B cell (primary cell): ENCODE measurements around the gene ITSN1.

ENCODE experiments used
- EZH2 ChIP-seq: IDR thresholded peaks from 2 replicates; pipeline ENCODE4 v1.6.1; 2012; ENCODE audit warnings: borderline replicate concordance, low read depth, mild to moderate bottlenecking, moderate library complexity, low read length; ENCODE audit not compliant: insufficient read depth, poor library complexity, severe bottlenecking
- TF ChIP-seq, protein P1 (sequence below): fragments of 200-600 bp; IDR thresholded peaks from one replicate; pipeline ENCODE4 v1.8.0; 2022; ENCODE audit warnings: antibody characterized with exemption, mild to moderate bottlenecking

GRCh38 chr21:33908760-33909159, 266.5 kb downstream of the ITSN1 start:
- TF ChIP-seq, protein P1, sequence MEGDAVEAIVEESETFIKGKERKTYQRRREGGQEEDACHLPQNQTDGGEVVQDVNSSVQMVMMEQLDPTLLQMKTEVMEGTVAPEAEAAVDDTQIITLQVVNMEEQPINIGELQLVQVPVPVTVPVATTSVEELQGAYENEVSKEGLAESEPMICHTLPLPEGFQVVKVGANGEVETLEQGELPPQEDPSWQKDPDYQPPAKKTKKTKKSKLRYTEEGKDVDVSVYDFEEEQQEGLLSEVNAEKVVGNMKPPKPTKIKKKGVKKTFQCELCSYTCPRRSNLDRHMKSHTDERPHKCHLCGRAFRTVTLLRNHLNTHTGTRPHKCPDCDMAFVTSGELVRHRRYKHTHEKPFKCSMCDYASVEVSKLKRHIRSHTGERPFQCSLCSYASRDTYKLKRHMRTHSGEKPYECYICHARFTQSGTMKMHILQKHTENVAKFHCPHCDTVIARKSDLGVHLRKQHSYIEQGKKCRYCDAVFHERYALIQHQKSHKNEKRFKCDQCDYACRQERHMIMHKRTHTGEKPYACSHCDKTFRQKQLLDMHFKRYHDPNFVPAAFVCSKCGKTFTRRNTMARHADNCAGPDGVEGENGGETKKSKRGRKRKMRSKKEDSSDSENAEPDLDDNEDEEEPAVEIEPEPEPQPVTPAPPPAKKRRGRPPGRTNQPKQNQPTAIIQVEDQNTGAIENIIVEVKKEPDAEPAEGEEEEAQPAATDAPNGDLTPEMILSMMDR: no peak
- no peak for TF ChIP-seq EZH2
